HG02571 (cell line): ENCODE results near the gene CYP27B1.

ENCODE experiments used
- ATAC-seq: cut with Tn5 transposase; IDR thresholded peaks from one replicate; pipeline ENCODE4 v1.9.1; 2021; ENCODE audit warnings: mild to moderate bottlenecking, moderate library complexity; ENCODE audit not compliant: unreplicated experiment

The CYP27B1 gene

GRCh38 chr12:57736741-57737466 is 30.0 kb downstream of the CYP27B1 start:
- no peak for ATAC-seq

- no peak for ATAC-seq
These were observed 30.7 kb downstream of the CYP27B1 start for GRCh38 chr12:57735952-57736740.

DNA sequence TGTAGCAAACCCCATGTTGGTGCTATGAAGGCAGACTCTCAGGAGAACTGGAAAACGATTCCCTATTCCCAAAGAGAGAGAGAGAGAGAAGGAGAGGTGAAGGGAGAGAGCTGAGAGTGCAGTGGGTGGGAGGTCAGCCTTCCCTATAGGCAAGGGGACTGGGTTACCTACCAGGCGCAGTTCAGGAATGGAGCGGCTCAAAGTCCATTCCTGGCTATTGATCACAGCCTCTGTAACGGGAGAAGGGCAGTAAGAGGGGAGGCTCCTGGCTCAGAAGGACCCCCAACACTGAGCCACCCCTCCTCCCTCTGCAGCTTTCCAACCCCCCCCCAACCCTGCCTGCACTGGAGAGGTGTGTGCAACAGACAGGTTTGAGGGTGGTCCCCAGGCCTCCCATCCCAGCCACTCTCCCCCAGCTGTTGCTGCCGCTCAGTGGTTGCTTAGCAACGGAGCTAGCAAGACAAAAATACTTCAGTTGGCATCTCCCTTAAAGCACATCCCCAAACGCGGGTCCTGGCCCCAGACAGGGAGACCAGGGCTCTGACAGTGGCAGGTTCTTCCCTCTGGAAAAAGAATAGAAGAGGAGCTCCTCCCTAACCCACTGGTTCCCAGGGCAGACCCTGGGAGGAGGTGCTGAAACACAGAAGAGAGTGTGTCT is 31.6 kb downstream of the CYP27B1 start:
- no peak for ATAC-seq

GRCh38 chr12:57734591-57734990 is 32.3 kb downstream of the CYP27B1 start:
- no peak for ATAC-seq

GRCh38 chr12:57733928-57734327 is 33.0 kb downstream of the CYP27B1 start:
- no peak for ATAC-seq

GRCh38 chr12:57732726-57733593 is 33.9 kb downstream of the CYP27B1 start:
- no peak for ATAC-seq

GRCh38 chr12:57732270-57732669 is 34.6 kb downstream of the CYP27B1 start:
- ATAC-seq: no peak

DNA sequence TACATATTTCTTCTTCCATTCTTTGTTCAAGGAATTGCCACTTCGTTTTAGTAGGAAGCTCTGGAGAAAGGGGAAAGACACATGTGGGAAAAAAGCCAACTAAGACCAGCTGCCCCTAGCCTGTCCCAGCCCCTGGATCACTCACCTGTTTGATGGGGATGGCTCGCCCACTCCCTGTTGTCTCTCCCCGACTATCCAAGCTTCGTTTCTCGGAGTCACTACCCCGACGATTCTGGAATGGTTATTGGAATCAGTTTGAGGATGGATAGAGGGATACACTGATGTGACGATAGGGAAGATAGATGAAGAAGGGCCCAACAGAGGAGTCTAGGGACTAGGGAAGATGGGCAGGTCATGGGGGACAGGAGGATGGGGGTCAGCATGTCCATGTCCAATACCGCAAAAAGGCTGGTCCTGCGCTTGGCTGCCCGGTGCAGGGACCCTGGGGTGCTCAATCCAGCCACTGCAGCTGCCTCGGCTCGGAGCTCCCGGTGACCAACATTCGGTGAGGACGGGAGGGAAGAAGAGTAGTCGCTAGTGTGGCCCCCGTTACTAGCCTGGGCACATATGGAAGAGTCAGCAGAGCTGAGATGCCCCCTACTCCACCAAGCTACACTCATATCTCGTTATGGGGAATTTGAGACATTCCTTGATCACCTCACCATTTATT is 35.3 kb downstream of the CYP27B1 start:
- no peak for ATAC-seq

DNA sequence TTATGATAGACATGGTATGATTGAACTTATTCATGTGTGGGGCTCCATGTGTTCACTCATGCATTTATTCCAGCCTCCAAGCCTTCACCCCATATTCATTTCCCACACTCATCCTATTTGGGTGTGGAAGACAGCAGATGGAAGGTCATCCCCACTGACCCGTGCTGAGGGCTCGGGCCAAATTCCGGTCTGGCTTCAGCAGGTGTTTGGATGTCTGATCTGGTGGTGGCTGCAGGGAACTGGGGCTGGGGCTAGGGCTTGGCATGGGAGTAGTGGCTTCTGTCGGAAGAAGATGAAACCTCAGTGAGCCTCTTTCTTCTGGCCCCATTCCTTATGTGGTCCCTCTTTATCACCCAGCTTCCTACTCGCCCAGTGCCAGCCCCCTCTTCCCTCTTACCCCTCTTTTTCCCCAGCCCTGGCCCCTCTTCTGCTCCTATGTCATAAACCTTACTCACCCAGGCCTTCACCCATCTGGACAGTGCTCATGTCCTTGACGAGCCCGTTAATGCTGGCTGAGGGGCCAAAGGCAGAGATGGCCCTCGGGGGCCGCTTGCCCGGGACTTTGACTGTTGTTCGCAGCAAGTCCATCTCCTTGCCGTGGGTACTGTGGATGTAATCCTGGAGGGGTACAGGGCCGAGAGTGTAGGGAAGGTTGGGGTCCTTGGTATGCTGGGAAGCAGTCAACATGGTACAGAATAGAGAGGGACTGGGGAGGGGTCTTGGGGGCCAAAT is 36.4 kb downstream of the CYP27B1 start:
- ATAC-seq: no peak

GRCh38 chr12:57729321-57729844 is 37.5 kb downstream of the CYP27B1 start:
- ATAC-seq: no peak

DNA sequence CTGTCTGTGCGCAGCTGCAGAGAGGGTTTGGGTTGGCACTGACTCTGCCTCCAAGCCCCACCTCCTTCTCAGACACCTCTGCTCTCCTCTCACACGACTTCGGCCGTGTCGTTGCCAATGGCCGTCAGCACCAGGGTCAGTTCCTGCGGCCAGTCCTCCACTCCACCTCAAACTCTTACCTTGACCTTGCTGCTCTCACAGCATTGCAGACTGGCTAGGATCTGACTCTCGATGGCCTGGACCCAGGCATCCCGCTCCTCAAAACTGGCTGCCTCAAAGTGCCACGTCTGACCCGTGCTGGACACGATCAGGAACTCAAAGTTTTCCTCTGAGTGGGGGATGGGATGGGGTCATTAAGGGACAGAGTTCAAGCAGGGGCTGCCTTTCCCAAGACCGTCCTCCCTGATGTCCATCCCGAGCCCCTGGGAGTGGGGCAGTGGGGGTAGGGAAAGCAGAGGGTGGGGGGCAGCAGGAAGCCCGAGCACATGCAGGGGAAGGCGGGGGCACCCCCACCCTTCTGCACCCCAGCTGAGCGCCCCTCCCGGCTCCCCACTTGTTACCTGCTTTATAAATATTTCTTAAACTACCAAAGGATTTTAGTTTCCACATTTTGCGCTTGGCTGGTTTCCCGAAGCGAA is 39.0 kb downstream of the CYP27B1 start:
- no peak for ATAC-seq

- no peak for ATAC-seq
These were observed 39.8 kb downstream of the CYP27B1 start for GRCh38 chr12:57726884-57727757.

DNA sequence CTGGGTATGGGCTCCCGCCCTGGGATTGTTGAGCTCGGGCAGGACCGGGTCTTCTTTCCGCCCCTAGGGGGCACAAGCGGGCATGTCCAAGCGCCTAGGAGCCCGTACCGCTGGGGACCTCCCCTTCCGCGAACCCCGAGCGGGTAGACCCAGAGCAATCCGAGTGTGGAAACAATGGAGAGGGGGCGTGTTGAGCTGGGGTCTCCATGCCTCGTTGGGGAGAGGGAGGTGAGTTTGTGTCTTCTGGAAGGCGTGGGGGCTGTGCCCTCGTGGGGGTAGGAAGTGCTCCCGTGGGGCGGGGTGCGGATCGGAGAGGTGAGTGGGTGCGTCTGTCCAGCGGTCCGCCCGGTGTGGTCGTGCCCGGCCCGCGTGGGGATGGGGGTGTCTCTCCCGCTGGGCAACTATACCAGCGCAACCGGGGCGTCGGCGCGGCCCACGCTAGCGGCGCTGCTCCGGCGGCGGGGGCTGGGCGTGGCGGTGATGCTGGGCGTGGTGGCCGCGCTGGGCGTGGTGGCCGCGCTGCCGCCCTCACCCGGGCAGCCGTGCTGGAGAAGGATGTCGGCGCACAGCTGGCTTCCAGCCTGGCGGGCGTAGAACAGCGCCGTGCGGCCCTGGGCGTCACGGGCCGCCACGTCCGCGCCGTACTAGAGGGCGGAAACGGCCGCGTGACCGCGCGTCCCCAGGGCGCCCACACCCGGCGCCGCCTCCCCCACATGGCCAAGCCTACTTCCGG is 40.6 kb downstream of the CYP27B1 start:
- no peak for ATAC-seq

GRCh38 chr12:57725851-57726150 is 41.1 kb downstream of the CYP27B1 start:
- no peak for ATAC-seq

DNA sequence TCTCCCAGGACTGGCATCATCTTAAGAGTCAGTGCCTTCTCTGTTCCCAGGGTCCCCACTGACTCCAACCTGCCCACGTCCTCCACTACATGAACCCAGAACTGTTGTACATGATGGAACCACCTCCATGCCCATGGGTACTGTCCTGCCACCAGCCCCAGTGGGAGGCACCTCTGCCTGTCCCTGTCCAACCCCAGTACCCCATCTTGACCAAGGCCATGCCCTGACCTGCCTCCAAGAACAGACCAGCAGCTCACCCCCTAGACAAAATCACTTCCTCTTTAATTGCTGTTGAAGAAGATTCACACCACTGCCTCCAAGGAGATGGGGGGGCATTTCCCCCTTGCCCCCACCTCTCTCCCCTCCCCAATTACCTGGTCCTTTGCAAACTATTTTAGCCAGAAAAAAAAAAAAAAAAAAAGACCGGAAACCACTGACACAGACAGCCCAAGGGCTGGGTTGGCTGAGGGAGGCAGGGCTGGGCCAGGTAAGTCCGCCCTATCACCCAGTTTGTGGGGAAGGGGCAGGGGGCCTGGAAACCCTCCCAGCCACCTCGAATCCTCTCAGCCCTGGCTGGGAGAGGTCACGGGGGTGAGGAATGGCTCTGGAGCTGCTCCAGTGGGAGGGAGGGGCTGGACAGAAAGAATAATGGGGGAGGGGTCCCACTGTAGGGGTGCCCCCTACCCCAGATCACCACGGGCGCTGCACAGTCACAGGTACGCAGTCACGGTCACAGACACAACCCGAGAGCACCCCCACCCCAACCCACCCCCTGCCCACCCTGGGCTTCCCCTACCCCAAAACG is 41.7 kb downstream of the CYP27B1 start:
- no peak for ATAC-seq

DNA sequence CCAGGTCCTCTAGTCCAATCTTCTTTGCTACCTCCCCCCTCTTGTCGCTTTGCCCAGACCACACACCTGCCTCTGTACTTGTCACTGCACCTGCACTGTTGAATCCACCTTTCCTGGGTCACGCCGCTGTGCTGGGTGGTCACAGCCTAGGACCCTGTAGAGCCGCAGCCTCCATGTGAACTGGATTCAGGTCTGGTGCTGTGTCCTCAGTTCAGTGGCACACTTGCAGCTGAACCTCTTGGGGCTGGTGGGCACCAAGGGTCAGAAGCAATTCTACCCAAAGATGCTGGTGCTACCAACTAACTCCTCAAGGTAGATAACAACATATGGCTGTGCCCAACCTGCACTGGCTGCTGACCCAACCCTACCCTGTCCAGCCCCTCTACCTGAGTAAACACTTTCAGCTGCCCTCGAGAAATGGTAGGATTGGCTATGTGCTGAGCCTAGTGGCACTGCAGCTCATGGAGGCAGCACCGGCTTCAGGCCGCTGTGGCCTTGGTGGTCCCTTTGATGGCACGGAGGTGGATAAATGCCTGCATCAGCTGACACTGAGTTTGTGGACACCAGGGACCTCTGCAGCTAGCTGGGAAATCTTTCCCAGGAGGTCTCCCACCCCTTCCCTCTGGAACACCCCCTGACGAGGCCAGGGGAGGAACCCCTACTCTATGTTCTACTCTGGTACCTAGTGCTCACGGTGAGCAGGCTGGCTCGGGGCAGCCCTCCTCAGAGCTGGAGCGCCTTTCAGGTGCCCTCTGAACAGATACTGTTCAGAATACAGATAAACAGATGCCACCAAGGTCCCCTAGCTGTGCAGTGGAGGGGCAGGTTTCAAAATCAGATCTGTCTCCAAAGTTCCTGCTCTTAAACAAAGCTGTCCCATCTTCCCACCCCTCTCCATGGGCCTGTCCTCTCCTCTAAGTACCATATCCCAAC is 42.6 kb downstream of the CYP27B1 start:
- no peak for ATAC-seq
